ENCODE results near the gene HAGHL.

DNA sequence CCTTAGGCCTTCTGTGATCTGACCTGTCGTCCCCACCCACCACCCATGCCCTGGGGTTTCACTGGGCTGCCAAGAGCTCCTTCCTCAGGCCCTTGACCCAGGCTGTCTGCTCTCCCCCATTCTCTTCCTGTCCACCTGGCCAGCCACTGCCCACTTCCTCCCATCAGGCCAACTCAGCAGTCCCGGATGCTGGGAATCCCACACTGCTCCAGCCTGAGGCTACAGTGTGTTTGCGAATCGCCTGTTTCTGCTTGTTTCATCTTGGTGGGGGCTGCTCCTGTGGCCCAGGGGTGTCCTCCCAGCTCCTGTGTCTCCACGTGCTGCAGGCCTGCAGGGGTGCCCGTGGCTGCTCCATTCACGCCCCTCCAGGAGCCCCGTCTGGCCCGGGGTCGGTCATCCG, 12.8 kb upstream of the HAGHL start:
- TF ChIP-seq, protein P1, sequence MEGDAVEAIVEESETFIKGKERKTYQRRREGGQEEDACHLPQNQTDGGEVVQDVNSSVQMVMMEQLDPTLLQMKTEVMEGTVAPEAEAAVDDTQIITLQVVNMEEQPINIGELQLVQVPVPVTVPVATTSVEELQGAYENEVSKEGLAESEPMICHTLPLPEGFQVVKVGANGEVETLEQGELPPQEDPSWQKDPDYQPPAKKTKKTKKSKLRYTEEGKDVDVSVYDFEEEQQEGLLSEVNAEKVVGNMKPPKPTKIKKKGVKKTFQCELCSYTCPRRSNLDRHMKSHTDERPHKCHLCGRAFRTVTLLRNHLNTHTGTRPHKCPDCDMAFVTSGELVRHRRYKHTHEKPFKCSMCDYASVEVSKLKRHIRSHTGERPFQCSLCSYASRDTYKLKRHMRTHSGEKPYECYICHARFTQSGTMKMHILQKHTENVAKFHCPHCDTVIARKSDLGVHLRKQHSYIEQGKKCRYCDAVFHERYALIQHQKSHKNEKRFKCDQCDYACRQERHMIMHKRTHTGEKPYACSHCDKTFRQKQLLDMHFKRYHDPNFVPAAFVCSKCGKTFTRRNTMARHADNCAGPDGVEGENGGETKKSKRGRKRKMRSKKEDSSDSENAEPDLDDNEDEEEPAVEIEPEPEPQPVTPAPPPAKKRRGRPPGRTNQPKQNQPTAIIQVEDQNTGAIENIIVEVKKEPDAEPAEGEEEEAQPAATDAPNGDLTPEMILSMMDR (conservative IDR thresholded peaks at IDR 0.05; ENCODE audit: low read length): no peak
- no peak for TF ChIP-seq EZH2phosphoT487 (IDR thresholded peaks at IDR 0.05; ENCODE audit: borderline replicate concordance)

Data from Loucy (cell line).